Fibroblast of lung (primary cell): ENCODE data around the gene STPG3. TPM values are rescaled to one million over a fixed set of nuclear protein-coding genes. Genes with fewer than 3 reads are reported as not detected.

Experiments used
- DNase-seq, 2 donors: peaks; one replicate each; pipeline versions ENCODE4 v3.0.0 to v3.0.0-alpha.2; 2010; ENCODE audit warnings: low read depth in 2 of 2
- H2AFZ ChIP-seq: 2 replicates; pipeline ENCODE4 v1.5.1; 2012; ENCODE audit warnings: low read length, control low read depth, inconsistent platforms
- H3K27ac ChIP-seq: 2 replicates; pipeline ENCODE4 v1.5.1; 2011; ENCODE audit warnings: low read length, control low read depth; ENCODE audit not compliant: insufficient read depth
- H3K27me3 ChIP-seq: 2 replicates; pipeline ENCODE4 v1.5.1; 2011; ENCODE audit warnings: mild to moderate bottlenecking, low read length; ENCODE audit not compliant: control insufficient read depth, insufficient read depth
- H3K36me3 ChIP-seq: 2 replicates; pipeline ENCODE4 v1.5.1; 2011; ENCODE audit warnings: low read length; ENCODE audit not compliant: control insufficient read depth, insufficient read depth
- H3K4me1 ChIP-seq: 2 replicates; pipeline ENCODE4 v1.5.1; 2011; ENCODE audit warnings: low read length; ENCODE audit not compliant: control insufficient read depth, insufficient read depth; ENCODE audit errors: extremely low read depth
- H3K4me2 ChIP-seq: 2 replicates; pipeline ENCODE4 v1.5.1; 2011; ENCODE audit warnings: low read length, control low read depth; ENCODE audit not compliant: insufficient read depth; ENCODE audit errors: extremely low read depth
- H3K4me3 ChIP-seq, 4 experiments: fragments of 200-600 bp in 1 of 4; sonication (generic) in 1 of 4; replicated peaks in 1 of 4; 2 replicates each; pipeline ENCODE4 v1.5.1; 2011 to 2016; ENCODE audit warnings: low read length in 4 of 4, low read depth in 3 of 4, mild to moderate bottlenecking in 3 of 4, control low read depth in 2 of 4, inconsistent platforms in 1 of 4, mixed read lengths in 1 of 4; ENCODE audit not compliant: insufficient read depth in 1 of 4; ENCODE audit errors: control extremely low read depth in 1 of 4
- H3K79me2 ChIP-seq: 2 replicates; pipeline ENCODE4 v1.5.1; 2012; ENCODE audit warnings: mild to moderate bottlenecking, low read length, inconsistent platforms; ENCODE audit not compliant: control insufficient read depth, insufficient read depth
- H3K9ac ChIP-seq: 2 replicates; pipeline ENCODE4 v1.5.1; 2011; ENCODE audit warnings: mild to moderate bottlenecking, low read length, control low read depth; ENCODE audit not compliant: insufficient read depth
- H3K9me3 ChIP-seq: 2 replicates; pipeline ENCODE4 v1.5.1; 2012; ENCODE audit warnings: low read depth, low read length; ENCODE audit not compliant: control insufficient read depth, insufficient read depth
- H4K20me1 ChIP-seq: 2 replicates; pipeline ENCODE4 v1.5.1; 2011; ENCODE audit warnings: low read length; ENCODE audit not compliant: control insufficient read depth, insufficient read depth; ENCODE audit errors: extremely low read depth
- EZH2 ChIP-seq: IDR thresholded peaks from 2 replicates; pipeline ENCODE4 v1.5.1; 2012; ENCODE audit warnings: low read length, control low read depth, mild to moderate bottlenecking; ENCODE audit errors: missing control alignments
- polyA plus RNA-seq, 2 donors: library from polyadenylated mRNA; depleted of rRNA in 1 of 2; stranded (reverse) in 1 of 2; unstranded in 1 of 2; fragments of >200 nt; gene quantifications; 2 replicates each; pipeline ENCODE4 v1.2.1, GENCODE V29; 2011 to 2012; ENCODE audit warnings: missing spikeins in 1 of 2
- total RNA-seq: library from RNA; depleted of rRNA; stranded (reverse); fragments of >200 nt; gene quantifications from 2 replicates; pipeline ENCODE4 v1.2.1, GENCODE V29; 2014
- TF ChIP-seq, protein P1 (sequence below), 2 donors: IDR thresholded peaks in 1 of 2; conservative IDR thresholded peaks in 1 of 2; 1 replicate in 1 of 2; 2 replicates in 1 of 2; pipeline ENCODE4 v1.5.1; 2011 to 2012; ENCODE audit warnings: low read length in 2 of 2, control low read depth in 1 of 2, inconsistent platforms in 1 of 2, low read depth in 1 of 2, mild to moderate bottlenecking in 1 of 2

The STPG3 gene
- total and polyA plus RNA-seq, 2 donors (not counting 1 experiment from before 2014, with no cell fraction given), result not detected

DNA sequence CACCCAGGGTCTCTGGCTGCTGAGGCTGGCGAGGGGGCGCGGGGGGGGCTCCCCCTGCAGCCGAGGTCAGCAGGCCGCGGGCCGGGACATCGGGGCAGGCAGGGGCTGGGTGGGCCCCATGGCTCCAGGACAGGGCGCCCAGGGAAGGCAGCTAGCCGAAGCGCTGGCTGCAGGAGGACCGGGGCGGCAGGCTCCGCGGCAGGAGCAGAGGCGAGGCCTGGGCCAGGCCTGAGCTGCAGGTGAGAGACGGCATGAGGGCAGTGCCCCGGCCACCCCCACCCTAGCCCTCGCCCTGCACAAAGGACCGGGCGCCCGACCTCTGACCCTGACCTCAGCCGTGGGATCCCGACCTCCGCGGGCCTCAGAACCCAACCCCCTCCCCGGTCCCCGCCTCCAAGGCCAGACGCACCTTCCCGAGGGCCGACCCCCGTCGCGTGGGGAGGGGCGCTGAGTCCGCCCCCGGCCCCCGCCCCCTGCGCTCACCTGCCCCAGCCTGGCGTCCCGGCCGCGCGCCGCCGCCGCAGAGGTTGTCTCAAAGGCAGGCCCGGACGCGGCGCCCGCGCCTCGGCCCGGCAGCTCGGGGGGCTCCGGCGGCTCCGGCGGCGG is 29.5 kb upstream of the STPG3 start:
- peaks cover 8% of the 10 kb centered on the region for H3K4me1 ChIP-seq
- no peaks in the 10 kb centered on the region for H3K9me3 ChIP-seq
- TF ChIP-seq, protein P1, sequence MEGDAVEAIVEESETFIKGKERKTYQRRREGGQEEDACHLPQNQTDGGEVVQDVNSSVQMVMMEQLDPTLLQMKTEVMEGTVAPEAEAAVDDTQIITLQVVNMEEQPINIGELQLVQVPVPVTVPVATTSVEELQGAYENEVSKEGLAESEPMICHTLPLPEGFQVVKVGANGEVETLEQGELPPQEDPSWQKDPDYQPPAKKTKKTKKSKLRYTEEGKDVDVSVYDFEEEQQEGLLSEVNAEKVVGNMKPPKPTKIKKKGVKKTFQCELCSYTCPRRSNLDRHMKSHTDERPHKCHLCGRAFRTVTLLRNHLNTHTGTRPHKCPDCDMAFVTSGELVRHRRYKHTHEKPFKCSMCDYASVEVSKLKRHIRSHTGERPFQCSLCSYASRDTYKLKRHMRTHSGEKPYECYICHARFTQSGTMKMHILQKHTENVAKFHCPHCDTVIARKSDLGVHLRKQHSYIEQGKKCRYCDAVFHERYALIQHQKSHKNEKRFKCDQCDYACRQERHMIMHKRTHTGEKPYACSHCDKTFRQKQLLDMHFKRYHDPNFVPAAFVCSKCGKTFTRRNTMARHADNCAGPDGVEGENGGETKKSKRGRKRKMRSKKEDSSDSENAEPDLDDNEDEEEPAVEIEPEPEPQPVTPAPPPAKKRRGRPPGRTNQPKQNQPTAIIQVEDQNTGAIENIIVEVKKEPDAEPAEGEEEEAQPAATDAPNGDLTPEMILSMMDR (conservative IDR thresholded peaks at IDR 0.05 in 1 of 2, IDR thresholded peaks at IDR 0.05 in 1 of 2; ENCODE audit: low read depth in 1 of 2, low read length in 2 of 2), result no peak
- no peak for TF ChIP-seq EZH2
- no peak overlapping the region for H3K4me2 ChIP-seq
- H4K20me1 ChIP-seq, result no peaks in the 10 kb centered on the region
- no peaks in the 10 kb centered on the region for H3K27me3 ChIP-seq
- DNase-seq, result no peak
- H3K27ac ChIP-seq, result no peak overlapping the region
- no peaks in the 10 kb centered on the region for H3K79me2 ChIP-seq
- H3K36me3 ChIP-seq, result peaks cover 5% of the 10 kb centered on the region
- H3K9ac ChIP-seq, result no peak overlapping the region
- H2AFZ ChIP-seq, result no peak overlapping the region
- peak overlapping the region in 1 of 4 experiments; percentile 33 for H3K4me3 ChIP-seq

DNA sequence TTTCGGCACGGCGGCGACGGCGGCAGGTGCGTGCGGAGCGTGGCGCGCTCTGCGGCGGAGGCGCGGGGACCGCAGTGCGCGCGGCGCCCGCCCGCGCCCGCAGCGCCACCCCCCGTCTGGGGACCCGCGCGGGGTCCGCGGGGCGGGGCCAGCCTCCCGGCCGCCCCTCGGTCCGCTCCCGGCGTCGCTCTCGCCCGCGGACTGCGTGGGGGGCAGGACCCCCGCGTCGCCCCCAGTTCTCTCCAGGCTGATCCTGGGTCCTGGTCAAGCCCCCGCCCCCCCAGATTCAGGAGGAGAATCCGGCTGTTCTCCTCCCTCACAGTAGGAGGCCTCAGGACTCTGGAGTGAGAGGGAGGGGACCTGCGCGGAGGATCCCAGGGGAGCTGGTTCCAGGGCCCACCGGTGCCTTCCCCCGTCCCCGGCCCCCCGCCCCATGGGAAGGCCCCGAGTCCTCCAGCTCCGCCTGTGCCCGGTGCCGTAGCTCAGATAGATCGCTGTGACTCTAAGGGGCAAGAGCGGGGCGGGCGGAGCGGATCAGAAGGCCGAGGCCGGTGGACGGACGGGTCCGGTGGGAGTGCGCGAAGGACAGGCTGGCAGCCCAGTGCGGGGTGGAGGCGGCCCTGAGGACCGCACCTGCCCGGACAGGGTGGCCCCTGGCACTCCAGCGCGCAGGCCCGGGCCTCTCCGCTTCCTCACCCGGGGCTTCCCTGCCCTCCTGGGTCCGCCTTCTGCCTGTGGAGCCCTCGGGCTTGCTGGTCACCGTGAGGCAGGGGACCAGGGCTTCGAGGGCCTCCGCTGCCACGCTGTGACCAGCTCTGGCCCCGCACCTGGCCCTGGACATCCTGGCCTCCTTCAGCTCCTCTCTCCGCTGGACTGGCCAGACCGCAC is 28.7 kb upstream of the STPG3 start, which contains the start of gene RNF208:
Gene RNF208 (minus strand): TSS at position 51 of the 888 bp plus-strand sequence. CDS start 1,028 bp downstream, outside the sequence.
- Histone ChIP-seq H2AFZ (peak within 1 kb of the TSS; percentile 11), H3K27ac (no peak within 1 kb of the TSS), H3K9ac (peak within 1 kb of the TSS; percentile 2)

More for the DNA sequence above, 28.7 kb upstream of the STPG3 start, which contains the start of gene RNF208:
- peaks cover 8% of the 10 kb centered on the region for H3K4me1 ChIP-seq
- peak within 1 kb of the TSS; percentile 39 to 81 (median 44) for H3K4me3 ChIP-seq
- H3K36me3 ChIP-seq, result peaks cover 3% of the 10 kb centered on the region
- H3K27me3 ChIP-seq, result no peaks in the 10 kb centered on the region
- DNase-seq, result no peak
- no peaks in the 10 kb centered on the region for H4K20me1 ChIP-seq
- TF ChIP-seq, protein P1 (conservative IDR thresholded peaks at IDR 0.05 in 1 of 2, IDR thresholded peaks at IDR 0.05 in 1 of 2; ENCODE audit: low read depth in 1 of 2, low read length in 2 of 2), result no peak
- TF ChIP-seq EZH2, result no peak
- H3K4me2 ChIP-seq, result peak within 1 kb of the TSS; percentile 82
- H3K79me2 ChIP-seq, result no peaks in the 10 kb centered on the region
- H3K9me3 ChIP-seq, result no peaks in the 10 kb centered on the region
